ELF-1 (cell line): ENCODE results near the gene OLFM2.
A peak's percentile ranks its signal among the peaks of the same experiment; 100 is the strongest.
"Not testable (repeated sequence)": the region's sequence is repeated elsewhere in the genome, so short reads cannot be mapped to it uniquely, and the experiment has no call there.

ENCODE experiments used
- DNase-seq: peaks from one replicate; pipeline ENCODE4 v3.0.0-alpha.2; 2016; ENCODE audit warnings: low read depth, low spot score

OLFM2 gene

GRCh38 chr19:9936326-9937000, at the start of gene OLFM2:
Gene OLFM2, minus strand, starts transcription at chr19:9936515. Its CDS starts 149 bp downstream, at chr19:9936366.
- no peak for DNase-seq

- DNase-seq, result no peak
Observed at GRCh38 chr19:9981406-9982260, 45.3 kb upstream of the OLFM2 start.

- no peak for DNase-seq
Observed at GRCh38 chr19:9972103-9972502, 35.8 kb upstream of the OLFM2 start.

GRCh38 chr19:9971166-9971897, 35.0 kb upstream of the OLFM2 start:
- no peak for DNase-seq

- DNase-seq, result no peak
Observed at GRCh38 chr19:9970481-9970880, 34.2 kb upstream of the OLFM2 start.

- no peak for DNase-seq
Observed at GRCh38 chr19:9969688-9969975, 33.3 kb upstream of the OLFM2 start.

GRCh38 chr19:9968820-9969687, 32.7 kb upstream of the OLFM2 start:
- no peak for DNase-seq

GRCh38 chr19:9967326-9967725, 31.0 kb upstream of the OLFM2 start:
- DNase-seq, result no peak

- peak; percentile 28 for DNase-seq
Observed at GRCh38 chr19:9966448-9966847, 30.1 kb upstream of the OLFM2 start.

- no peak for DNase-seq
Observed at GRCh38 chr19:9966024-9966423, 29.7 kb upstream of the OLFM2 start.

- DNase-seq, result peak; percentile 47
Observed at GRCh38 chr19:9962623-9963290, 26.4 kb upstream of the OLFM2 start.

- no peak for DNase-seq
Observed at GRCh38 chr19:9961103-9961502, 24.8 kb upstream of the OLFM2 start.

- DNase-seq, result no peak
Observed at GRCh38 chr19:9958379-9958821, 22.1 kb upstream of the OLFM2 start.

GRCh38 chr19:9956956-9957355, 20.6 kb upstream of the OLFM2 start:
- no peak for DNase-seq

- no peak for DNase-seq
Observed at GRCh38 chr19:9953802-9954542, 17.7 kb upstream of the OLFM2 start.

GRCh38 chr19:9952276-9952675, 16.0 kb upstream of the OLFM2 start:
- no peak for DNase-seq

- DNase-seq, result no peak
Observed at GRCh38 chr19:9947441-9947840, 11.1 kb upstream of the OLFM2 start.

- DNase-seq, result not testable (repeated sequence)
Observed at GRCh38 chr19:9946528-9947125, 10.3 kb upstream of the OLFM2 start.

- DNase-seq, result peak; percentile 66
Observed at GRCh38 chr19:9945319-9945966, 9.1 kb upstream of the OLFM2 start.
